Kidney tubule cell (primary cell): Measurements from ENCODE around the gene TREM1.
A peak's percentile ranks its signal among the peaks of the same experiment; 100 is the strongest.
"Not testable (repeated sequence)": the region's sequence is repeated elsewhere in the genome, so short reads cannot be mapped to it uniquely, and the experiment has no call there.

Experiments
- DNase-seq: peaks from one replicate; pipeline ENCODE4 v3.0.0-alpha.2; 2018; ENCODE audit warnings: low spot score

TREM1 gene

DNA sequence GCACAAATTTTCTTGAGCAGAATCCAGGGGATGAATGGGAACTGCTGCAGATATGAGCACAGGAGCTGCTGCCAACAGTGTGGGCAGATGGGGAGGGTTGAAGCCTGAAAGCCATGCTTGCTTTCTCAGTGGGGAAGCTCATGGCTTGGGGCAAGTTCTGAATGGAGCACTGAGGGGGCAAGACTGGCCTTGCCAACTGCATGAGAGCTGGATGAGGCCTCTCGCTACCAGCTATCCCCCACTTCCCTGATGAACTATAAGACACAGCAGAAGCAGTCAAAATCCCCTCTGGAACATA lies 28.3 kb downstream of the TREM1 start:
- DNase-seq, result no peak

DNA sequence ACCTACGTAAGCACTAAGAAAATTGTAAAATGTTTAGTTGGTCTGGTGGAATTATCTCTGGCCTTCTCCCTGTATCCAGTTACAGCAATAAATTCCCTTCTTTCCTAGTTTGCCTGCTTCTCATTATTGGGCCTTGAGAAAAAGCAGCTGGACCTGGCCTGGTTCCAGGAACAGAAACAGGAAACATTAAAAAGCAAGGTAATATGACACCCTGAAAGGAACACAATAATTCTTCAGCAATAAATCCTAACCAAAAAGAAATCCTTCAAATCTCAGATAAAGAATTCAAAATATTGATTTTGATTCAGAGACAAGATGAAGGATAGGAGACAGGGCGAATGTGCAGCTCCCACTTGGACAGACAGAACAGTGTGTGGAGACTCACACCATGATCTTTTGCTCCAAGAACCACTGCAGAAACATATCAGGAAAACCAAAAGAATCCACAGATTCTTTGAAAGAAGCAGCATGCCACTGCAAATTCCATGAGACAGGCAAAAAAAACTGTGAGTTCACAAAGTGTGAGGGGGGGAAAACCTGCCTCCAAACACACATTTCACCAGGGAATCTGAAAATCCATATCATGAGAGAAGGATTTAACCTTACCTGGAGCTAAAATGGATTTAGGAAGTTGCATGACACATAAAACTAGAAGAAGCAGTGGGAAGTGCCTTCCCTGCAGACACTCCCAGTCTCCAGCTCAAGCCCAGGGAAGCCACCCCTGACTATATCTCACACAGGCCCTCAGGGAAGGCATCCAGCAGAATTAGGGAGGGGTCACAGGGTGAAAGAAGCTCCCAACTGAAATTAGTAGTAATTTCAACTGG lies 28.9 kb downstream of the TREM1 start:
- DNase-seq, result peak; percentile 3

DNA sequence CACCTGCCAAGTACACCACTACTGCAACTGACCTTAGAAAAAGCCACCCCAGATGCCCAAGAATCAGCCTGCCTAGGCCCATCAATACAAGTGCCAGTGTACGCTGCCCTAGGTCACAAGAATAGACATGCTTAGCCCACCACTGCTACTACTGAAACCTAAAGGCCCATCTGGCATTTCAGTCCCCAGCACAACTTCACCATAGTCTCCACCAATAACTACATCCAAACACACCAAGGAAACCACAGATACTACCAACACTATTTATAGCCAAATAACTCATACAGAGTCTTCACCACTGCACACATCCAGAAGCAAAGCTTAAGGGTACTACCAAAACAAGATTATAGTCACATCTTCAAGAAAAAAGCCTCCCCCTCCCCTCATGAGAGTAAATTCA lies 30.1 kb downstream of the TREM1 start:
- DNase-seq, result no peak

GRCh38 chr6:41255638-41256246 lies 30.7 kb downstream of the TREM1 start:
- DNase-seq, result no peak

DNA sequence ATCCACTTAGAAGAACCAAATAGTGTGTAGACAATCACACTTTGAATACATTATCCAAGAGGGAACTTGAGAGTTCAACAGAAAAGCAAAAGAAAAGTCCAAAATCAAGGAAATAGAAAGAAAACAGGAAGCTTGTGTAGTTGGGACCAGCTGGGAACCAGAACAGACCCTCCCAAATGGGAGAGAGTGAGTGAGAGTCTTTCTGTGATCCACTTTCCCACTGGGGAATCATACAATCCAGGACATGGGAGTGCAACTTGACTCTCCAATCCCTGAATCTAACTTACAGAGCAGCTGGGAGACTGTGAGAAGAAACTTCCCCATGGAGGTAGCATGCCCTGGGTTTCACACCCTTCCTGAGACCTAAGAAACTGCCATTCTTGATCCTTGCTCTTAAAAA lies 31.4 kb downstream of the TREM1 start:
- no peak for DNase-seq

DNA sequence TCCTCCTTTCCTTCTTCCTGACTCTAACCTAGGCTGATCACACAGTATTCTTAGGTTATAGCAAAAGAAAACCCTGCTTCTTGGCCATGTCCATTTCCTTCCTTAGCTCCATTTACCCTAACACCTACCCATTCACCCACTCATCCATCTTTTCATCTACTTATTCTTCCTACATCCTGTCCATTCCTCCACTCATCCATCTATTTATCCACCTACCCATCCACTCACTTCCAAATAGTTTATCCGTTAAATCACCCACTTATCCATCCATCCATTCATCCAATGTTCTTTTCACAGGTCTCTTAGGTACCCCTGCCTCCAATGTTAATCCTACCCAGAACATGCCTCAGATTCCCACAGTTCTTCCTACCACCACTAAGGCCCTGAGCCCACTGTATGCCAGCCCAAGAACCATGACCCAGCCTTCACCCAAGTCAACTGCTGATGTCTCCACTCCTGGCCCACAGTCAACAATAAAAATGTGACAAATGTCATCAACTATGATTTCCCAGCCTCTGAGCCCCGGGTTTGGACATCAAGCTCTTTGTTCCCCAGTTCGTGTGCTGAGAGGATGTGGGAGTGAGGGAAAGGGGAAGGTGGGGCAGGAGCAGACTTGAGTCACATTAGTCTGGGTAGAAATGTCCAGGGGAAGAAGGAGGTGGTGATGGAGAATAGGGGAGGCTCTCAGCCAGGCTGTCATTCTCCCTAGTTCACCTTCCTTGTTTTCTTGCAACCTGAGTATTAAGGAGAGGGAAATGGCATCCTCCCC lies 33.9 kb downstream of the TREM1 start:
- no peak for DNase-seq

GRCh38 chr6:41247882-41248705 lies 38.4 kb downstream of the TREM1 start:
- DNase-seq, result no peak

DNA sequence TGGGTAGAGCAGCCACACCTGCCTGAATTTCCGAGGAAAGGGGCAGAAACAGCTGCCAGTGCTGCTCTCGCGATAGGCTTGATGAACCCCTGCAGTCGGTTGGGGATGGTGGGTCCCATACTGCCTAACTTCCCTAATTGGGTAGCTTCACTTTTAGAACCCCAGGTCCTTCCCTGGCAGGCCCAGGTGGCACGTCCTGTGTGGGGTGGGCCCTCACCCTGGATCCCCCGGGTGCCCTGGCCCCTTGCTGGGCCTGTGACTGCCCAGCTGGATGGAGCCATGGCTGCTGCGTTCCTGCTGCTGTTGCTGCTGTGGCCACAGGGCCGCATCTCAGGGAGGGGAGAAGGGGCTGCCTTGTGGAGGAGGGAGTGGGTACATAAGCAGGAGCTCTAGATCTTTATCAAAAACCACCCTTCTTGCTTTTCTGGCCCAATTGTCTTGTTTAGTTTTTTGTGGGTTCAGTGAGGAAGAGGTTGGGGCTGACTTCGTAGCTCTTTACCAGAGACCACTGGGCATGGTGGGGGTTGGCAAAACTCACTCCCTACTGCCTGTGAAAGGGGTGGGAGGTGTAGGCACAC lies 39.1 kb downstream of the TREM1 start:
- no peak for DNase-seq

DNA sequence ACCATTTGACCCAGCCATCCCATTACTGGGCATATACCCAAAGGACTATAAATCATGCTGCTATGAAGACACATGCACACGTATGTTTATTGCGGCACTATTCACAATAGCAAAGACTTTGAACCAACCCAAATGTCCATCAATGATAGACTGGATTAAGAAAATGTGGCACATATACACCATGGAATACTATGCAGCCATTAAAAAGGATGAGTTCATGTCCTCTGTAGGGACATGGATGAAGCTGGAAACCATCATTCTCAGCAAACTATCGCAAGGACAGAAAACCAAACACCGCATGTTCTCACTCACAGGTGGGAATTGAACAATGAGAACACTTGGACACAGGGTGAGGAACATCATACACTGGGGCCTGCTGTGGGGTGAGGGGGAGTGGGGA lies 40.0 kb downstream of the TREM1 start:
- DNase-seq, result not testable (repeated sequence)

DNA sequence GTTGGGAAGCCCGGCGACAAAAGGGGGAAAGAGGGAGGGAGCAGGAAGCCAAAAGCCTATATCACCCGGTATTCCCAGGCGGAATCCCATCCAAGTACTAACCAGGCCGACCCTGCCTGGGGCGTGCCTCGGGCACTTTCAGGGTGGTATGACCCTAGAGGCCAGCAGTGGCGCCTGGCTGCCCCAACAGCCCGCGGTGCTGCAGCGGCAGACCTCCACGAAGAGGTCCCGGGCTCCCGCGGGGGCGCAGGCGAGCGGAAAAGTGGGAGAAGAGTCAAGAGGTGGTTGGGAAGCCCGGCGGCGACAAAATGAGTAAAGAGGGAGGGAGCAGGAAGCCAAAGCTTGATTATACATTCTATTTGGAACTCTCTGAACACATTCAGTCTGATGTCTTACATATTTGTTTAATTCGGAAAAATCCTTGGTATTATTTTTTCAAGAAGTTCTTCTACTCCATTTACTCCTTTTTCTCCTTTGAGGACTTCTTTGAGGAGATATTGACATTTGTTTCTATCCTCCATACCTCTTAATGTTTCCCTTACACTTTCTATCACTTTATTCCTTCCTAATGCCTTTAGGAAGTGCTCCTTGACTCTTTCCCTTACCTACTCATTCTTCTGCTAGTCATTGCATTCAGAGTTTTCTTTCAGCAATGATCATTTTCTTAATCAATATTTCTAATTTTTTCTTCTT lies 46.9 kb downstream of the TREM1 start:
- DNase-seq, result no peak

DNA sequence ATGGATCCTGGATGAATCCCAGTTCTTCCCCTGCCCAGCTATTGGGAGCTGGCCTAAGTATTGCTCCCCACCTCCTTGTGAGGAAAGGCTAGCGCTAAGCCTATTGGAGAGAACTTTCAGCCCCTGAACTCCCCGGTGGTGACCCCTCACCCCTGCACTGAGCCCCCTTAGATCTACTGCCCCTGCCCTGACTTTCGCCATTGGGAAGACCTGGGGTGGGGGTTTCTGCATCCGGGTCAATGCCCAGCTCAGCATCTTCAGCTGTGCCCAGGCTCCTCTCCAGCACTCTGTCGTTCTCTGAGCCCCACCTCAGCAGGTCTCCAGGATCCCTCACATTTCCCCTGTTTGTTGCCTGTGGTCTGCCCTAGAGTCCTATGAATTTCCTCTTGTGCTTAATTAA lies 49.4 kb downstream of the TREM1 start:
- DNase-seq, result no peak

- no peak for DNase-seq
Measured at GRCh38 chr6:41236276-41236675, 50.2 kb downstream of the TREM1 start.

DNA sequence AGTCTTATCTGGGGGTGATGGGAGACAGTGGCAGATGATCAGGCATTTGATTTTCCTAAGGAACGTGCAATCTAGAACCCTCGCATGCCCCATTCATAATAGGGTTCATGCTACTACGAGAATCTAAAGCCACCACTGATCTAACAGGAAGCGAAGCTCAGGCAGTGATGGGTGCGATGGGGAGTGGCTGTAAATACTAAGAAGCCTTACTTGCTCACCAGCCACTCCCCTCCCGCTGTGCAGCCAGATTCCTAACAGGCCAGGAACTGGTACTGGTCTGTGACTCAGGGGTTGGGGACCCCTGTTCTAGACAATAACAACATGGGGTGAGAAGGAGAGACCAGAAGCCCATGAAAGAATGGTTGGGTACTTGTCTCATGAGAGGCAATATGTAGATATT lies 53.8 kb downstream of the TREM1 start:
- no peak for DNase-seq

DNA sequence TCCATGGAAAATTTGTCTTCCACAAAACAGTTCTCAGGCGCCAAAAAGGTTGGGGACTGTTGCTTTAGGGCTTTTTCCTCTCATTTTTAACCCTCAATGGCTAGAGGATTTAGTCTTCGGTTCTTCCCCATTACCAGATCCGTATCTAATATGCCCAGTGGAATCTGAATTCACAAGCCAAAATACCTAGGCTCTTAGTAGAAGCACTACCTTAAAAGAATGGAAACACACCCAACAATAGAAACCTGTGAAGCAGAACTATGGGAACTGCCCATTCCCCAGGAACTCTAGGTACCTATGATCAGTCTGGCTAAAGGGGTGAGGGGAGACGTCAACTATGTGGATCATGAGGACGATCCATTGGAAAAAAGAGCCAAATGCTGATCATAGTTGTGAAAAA lies 55.2 kb downstream of the TREM1 start:
- no peak for DNase-seq

GRCh38 chr6:41229721-41230120 lies 56.8 kb downstream of the TREM1 start:
- no peak for DNase-seq

- no peak for DNase-seq
Measured at GRCh38 chr6:41228616-41229015, 57.9 kb downstream of the TREM1 start.

- no peak for DNase-seq
Measured at GRCh38 chr6:41228096-41228495, 58.4 kb downstream of the TREM1 start, which contains the start of gene TREML4. TSS of gene TREML4 (plus strand) at chr6:41228349. CDS start at chr6:41228428, 79 bp downstream.

GRCh38 chr6:41226752-41227151 lies 59.7 kb downstream of the TREM1 start:
- peak; percentile 4 for DNase-seq

DNA sequence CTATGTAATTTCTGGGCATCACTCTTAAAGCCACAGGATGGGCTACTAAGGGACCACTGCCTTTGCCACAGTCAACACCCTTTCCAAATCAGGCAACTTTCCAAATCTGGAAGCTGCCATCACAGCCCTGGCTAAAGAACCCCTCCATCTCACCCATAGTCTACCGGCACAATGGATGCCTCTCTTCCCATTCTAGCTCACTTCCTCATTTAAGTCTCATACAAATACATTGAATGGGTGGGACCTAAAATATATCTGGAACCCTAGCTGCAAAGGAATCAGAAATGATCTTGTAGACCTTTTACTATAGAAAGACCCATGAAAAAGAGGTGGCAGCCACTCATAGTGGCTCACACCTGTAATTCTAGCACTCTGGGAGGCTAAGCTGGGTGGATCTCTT lies 61.7 kb downstream of the TREM1 start:
- DNase-seq, result no peak
